HCT116 (cell line): ENCODE measurements around the gene MSL1. TPM values are rescaled to one million over a fixed set of nuclear protein-coding genes. Genes with fewer than 3 reads are reported as not detected.

ENCODE experiments used
- ATAC-seq: fragments of 200-7000 bp; cut with Tn5 transposase; 2 replicates; pipeline ENCODE4 v1.9.1; 2020; ENCODE audit warnings: mild to moderate bottlenecking, moderate library complexity
- BruUV-seq: library from RNA; stranded (reverse); fragments of 400-500 nt; replicated peaks from 2 replicates; lab custom pipeline; 2021; lab: Mats Ljungman, UMichigan
- CTCF ChIA-PET: fragments of 300-600 bp; sonication (Branson Sonifier 250); formaldehyde crosslinking; loops from one replicate; lab custom pipeline; 2021; ENCODE audit warnings: antibody characterized with exemption; lab: Charles Lee
- POLR2A ChIA-PET: fragments of 300-600, 350-600 bp; sonication (Branson Sonifier 250); formaldehyde crosslinking; loops from one replicate; lab custom pipeline; 2021; ENCODE audit warnings: antibody characterized with exemption; lab: Charles Lee
- RAD21 ChIA-PET, 2 experiments: fragments of 300-600 bp; sonication (Branson Sonifier 250); formaldehyde crosslinking; loops; one replicate each; lab custom pipeline; 2023; ENCODE audit warnings: low total read pairs in 2 of 2; ENCODE audit not compliant: uncharacterized antibody in 2 of 2, unreplicated experiment in 2 of 2, low non-redundant PET in 1 of 2; lab: Charles Lee
- DNase-seq: peaks from one replicate; pipeline ENCODE4 v3.0.0-alpha.2; 2010; ENCODE audit warnings: low read depth, low spot score
- H2AFZ ChIP-seq: fragments of 200-600 bp; shearing (Covaris generic), sonication (generic); 2 replicates; pipeline ENCODE4 v1.6.1; 2017; ENCODE audit warnings: low read depth, mixed run types, mixed read lengths, antibody characterized with exemption, low read length; ENCODE audit not compliant: poor library complexity, severe bottlenecking
- H3K27ac ChIP-seq: 2 replicates; pipeline ENCODE4 v1.5.1; 2012; ENCODE audit warnings: low read depth, low read length
- H3K27me3 ChIP-seq: fragments of 200-600 bp; sonication (generic); 2 replicates; pipeline ENCODE4 v1.6.1; 2016; ENCODE audit warnings: mixed run types, low read length, mixed read lengths; ENCODE audit not compliant: insufficient read depth
- H3K36me3 ChIP-seq, 2 experiments: fragments of 200-500 bp in 1 of 2; fragments of 200-600 bp in 1 of 2; sonication (Bioruptor generic) in 1 of 2; sonication (generic) in 1 of 2; 2 replicates each; pipeline versions ENCODE4 v1.5.1 to v1.6.1; 2014 to 2016; ENCODE audit warnings: low read length in 2 of 2, inconsistent platforms in 1 of 2, mixed read lengths in 1 of 2, mixed run types in 1 of 2; ENCODE audit not compliant: insufficient read depth in 2 of 2, control insufficient read depth in 1 of 2
- H3K4me1 ChIP-seq, 2 experiments: fragments of 200-600 bp in 1 of 2; sonication (generic) in 1 of 2; 2 replicates each; pipeline versions ENCODE4 v1.5.1 to v1.6.1; 2012 to 2017; ENCODE audit warnings: low read length in 2 of 2, inconsistent platforms in 1 of 2, mild to moderate bottlenecking in 1 of 2, mixed read lengths in 1 of 2, mixed run types in 1 of 2, moderate library complexity in 1 of 2; ENCODE audit not compliant: insufficient read depth in 2 of 2, control insufficient read depth in 1 of 2
- H3K4me2 ChIP-seq: fragments of 200-600 bp; sonication (generic); 2 replicates; pipeline ENCODE4 v1.6.1; 2017; ENCODE audit warnings: mixed run types, low read length, mixed read lengths
- H3K4me3 ChIP-seq, 2 experiments: fragments of 200-600 bp in 1 of 2; sonication (generic) in 1 of 2; replicated peaks in 1 of 2; 2 replicates each; pipeline ENCODE4 v1.5.1; 2011 to 2016; ENCODE audit warnings: low read length in 2 of 2, control low read depth in 1 of 2, low read depth in 1 of 2, mild to moderate bottlenecking in 1 of 2, mixed read lengths in 1 of 2, mixed run types in 1 of 2
- H3K79me2 ChIP-seq: fragments of 200-600 bp; sonication (generic); 2 replicates; pipeline ENCODE4 v1.6.1; 2017; ENCODE audit warnings: mild to moderate bottlenecking, mixed run types, low read length, moderate library complexity, mixed read lengths; ENCODE audit not compliant: insufficient read depth
- H3K9ac ChIP-seq: fragments of 200-600 bp; sonication (generic); 2 replicates; pipeline ENCODE4 v1.6.1; 2016; ENCODE audit warnings: low read length, mixed read lengths
- H3K9me2 ChIP-seq: fragments of 200-600 bp; sonication (generic), shearing (Covaris generic); 2 replicates; pipeline ENCODE4 v1.6.1; 2017; ENCODE audit warnings: mixed run types, mild to moderate bottlenecking, moderate library complexity; ENCODE audit not compliant: insufficient read depth
- H3K9me3 ChIP-seq, 2 experiments: fragments of 200-500 bp in 1 of 2; fragments of 200-600 bp in 1 of 2; sonication (Bioruptor generic) in 1 of 2; sonication (generic) in 1 of 2; 2 replicates each; pipeline ENCODE4 v1.6.1; 2014 to 2017; ENCODE audit warnings: low read length in 2 of 2, mixed read lengths in 2 of 2, inconsistent platforms in 1 of 2, low read depth in 1 of 2, mild to moderate bottlenecking in 1 of 2, mixed run types in 1 of 2, moderate library complexity in 1 of 2; ENCODE audit not compliant: control insufficient read depth in 1 of 2, insufficient read depth in 1 of 2
- H4K20me1 ChIP-seq: fragments of 200-600 bp; sonication (generic), shearing (Covaris generic); 2 replicates; pipeline ENCODE4 v1.6.1; 2017; ENCODE audit warnings: mixed run types, mild to moderate bottlenecking, moderate library complexity; ENCODE audit not compliant: insufficient read depth
- EZH2 ChIP-seq: fragments of 200-600 bp; sonication (generic); IDR thresholded peaks from 2 replicates; pipeline ENCODE4 v1.6.1; 2017; ENCODE audit warnings: antibody characterized with exemption, mixed run types
- EZH2phosphoT487 ChIP-seq: fragments of 200-600 bp; IDR thresholded peaks from 2 replicates; pipeline ENCODE4 v1.6.1; 2018; ENCODE audit warnings: antibody characterized with exemption, borderline replicate concordance
- FOSL1 ChIP-seq: IDR thresholded peaks from 2 replicates; pipeline ENCODE4 v1.6.1; 2012; ENCODE audit warnings: low read depth
- JUND ChIP-seq: IDR thresholded peaks from 2 replicates; pipeline ENCODE4 v1.6.1; 2012
- SRF ChIP-seq: IDR thresholded peaks from 2 replicates; pipeline ENCODE4 v1.6.1; 2012; ENCODE audit warnings: low read depth
- TCF7L2 ChIP-seq: IDR thresholded peaks from 2 replicates; pipeline ENCODE4 v1.7.0; 2011; ENCODE audit warnings: borderline replicate concordance, inconsistent platforms; ENCODE audit not compliant: insufficient read depth, insufficient read length; ENCODE audit errors: extremely low read depth
- YY1 ChIP-seq: IDR thresholded peaks from 2 replicates; pipeline ENCODE4 v1.6.1; 2011; ENCODE audit warnings: low read length, low read depth, moderate library complexity, mild to moderate bottlenecking; ENCODE audit not compliant: insufficient replicate concordance; ENCODE audit errors: extremely low read depth
- ZNF274 ChIP-seq: fragments of 200-500 bp; sonication (Bioruptor generic); IDR thresholded peaks from 2 replicates; pipeline ENCODE4 v1.6.1; 2014; ENCODE audit warnings: mild to moderate bottlenecking, low read depth, low read length, inconsistent platforms
- intact Hi-C: fragments of 100-400 bp; cut with micrococcal nuclease; formaldehyde crosslinking; loops from 2 replicates; pipeline ENCODE4 v1.10.0; 2022
- total RNA-seq: library from RNA; stranded (reverse); gene quantifications from one replicate; pipeline ENCODE4 v1.2.1, GENCODE V29; 2021; ENCODE audit not compliant: unreplicated experiment
- TF ChIP-seq, protein P1 (sequence below): IDR thresholded peaks from 2 replicates; pipeline ENCODE4 v1.6.1; 2012
- TF ChIP-seq, protein P2 (sequence below), 3 experiments: fragments of 200-600 bp in 1 of 3; sonication (generic) in 1 of 3; IDR thresholded peaks in 2 of 3; conservative IDR thresholded peaks in 1 of 3; 2 replicates each; pipeline ENCODE4 v1.5.1; 2012 to 2017; ENCODE audit warnings: low read depth in 2 of 3, low read length in 2 of 3, antibody characterized with exemption in 1 of 3, borderline replicate concordance in 1 of 3, control low read depth in 1 of 3, mild to moderate bottlenecking in 1 of 3, mixed read lengths in 1 of 3, mixed run types in 1 of 3, moderate library complexity in 1 of 3; ENCODE audit not compliant: insufficient read depth in 1 of 3

The MSL1 gene
- total RNA-seq, 1 experiment from 2014 or later: 67.2 TPM

- peaks cover 5 to 15% of the 10 kb centered on the region in 2 experiments; a peak in 3 of 4 replicates for H3K36me3 ChIP-seq
- no peak for DNase-seq
- ATAC-seq: peak; percentile 20; the same call in 1 of the 2 replicates
- TF ChIP-seq FOSL1: no peak
- TF ChIP-seq ZNF274: no peak
- no peak for TF ChIP-seq JUND
- TF ChIP-seq TCF7L2: no peak
- no peak for TF ChIP-seq EZH2phosphoT487
- TF ChIP-seq, protein P1, sequence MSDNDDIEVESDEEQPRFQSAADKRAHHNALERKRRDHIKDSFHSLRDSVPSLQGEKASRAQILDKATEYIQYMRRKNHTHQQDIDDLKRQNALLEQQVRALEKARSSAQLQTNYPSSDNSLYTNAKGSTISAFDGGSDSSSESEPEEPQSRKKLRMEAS: no peak
- TF ChIP-seq YY1: no peak
- TF ChIP-seq, protein P2, sequence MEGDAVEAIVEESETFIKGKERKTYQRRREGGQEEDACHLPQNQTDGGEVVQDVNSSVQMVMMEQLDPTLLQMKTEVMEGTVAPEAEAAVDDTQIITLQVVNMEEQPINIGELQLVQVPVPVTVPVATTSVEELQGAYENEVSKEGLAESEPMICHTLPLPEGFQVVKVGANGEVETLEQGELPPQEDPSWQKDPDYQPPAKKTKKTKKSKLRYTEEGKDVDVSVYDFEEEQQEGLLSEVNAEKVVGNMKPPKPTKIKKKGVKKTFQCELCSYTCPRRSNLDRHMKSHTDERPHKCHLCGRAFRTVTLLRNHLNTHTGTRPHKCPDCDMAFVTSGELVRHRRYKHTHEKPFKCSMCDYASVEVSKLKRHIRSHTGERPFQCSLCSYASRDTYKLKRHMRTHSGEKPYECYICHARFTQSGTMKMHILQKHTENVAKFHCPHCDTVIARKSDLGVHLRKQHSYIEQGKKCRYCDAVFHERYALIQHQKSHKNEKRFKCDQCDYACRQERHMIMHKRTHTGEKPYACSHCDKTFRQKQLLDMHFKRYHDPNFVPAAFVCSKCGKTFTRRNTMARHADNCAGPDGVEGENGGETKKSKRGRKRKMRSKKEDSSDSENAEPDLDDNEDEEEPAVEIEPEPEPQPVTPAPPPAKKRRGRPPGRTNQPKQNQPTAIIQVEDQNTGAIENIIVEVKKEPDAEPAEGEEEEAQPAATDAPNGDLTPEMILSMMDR (IDR thresholded peaks at IDR 0.05 in 2 of 3, conservative IDR thresholded peaks at IDR 0.05 in 1 of 3; ENCODE audit: borderline replicate concordance in 1 of 3, insufficient read depth in 1 of 3, low read depth in 2 of 3, low read length in 2 of 3): no peak
- TF ChIP-seq SRF: no peak
- TF ChIP-seq EZH2: no peak
- CTCF ChIA-PET: no interaction called here
- H3K4me3 ChIP-seq: peak overlapping the region in 1 of 2 experiments; percentile 43; a peak in 1 of 4 replicates
- H3K4me2 ChIP-seq: peak overlapping the region; percentile 67
- H2AFZ ChIP-seq: no peak overlapping the region
- peak overlapping the region; percentile 37 for H3K27ac ChIP-seq
- no peaks in the 10 kb centered on the region for H3K9me2 ChIP-seq
- peak overlapping the region; percentile 34 for H3K9ac ChIP-seq
- H4K20me1 ChIP-seq: no peaks in the 10 kb centered on the region
- H3K9me3 ChIP-seq: no peaks in the 10 kb centered on the region
- BruUV-seq: no TSS peak
- intact Hi-C loops: no loop called here
- H3K79me2 ChIP-seq: no peaks in the 10 kb centered on the region
- H3K4me1 ChIP-seq: peaks cover 47 to 57% of the 10 kb centered on the region in 2 experiments
- RAD21 ChIA-PET: no interaction called here
- POLR2A ChIA-PET: no interaction called here
- H3K27me3 ChIP-seq: no peaks in the 10 kb centered on the region
Observed at GRCh38 chr17:40176754-40177110, 55.0 kb downstream of the MSL1 start.
